AG08395 (cell line): ENCODE data around the gene CALR3.
"Not testable (repeated sequence)": the region's sequence is repeated elsewhere in the genome, so short reads cannot be mapped to it uniquely, and the experiment has no call there.

Source experiments
- DNase-seq: peaks from one replicate; pipeline ENCODE4 v3.0.0; 2012; ENCODE audit warnings: mixed read lengths, low spot score

Gene CALR3

DNA sequence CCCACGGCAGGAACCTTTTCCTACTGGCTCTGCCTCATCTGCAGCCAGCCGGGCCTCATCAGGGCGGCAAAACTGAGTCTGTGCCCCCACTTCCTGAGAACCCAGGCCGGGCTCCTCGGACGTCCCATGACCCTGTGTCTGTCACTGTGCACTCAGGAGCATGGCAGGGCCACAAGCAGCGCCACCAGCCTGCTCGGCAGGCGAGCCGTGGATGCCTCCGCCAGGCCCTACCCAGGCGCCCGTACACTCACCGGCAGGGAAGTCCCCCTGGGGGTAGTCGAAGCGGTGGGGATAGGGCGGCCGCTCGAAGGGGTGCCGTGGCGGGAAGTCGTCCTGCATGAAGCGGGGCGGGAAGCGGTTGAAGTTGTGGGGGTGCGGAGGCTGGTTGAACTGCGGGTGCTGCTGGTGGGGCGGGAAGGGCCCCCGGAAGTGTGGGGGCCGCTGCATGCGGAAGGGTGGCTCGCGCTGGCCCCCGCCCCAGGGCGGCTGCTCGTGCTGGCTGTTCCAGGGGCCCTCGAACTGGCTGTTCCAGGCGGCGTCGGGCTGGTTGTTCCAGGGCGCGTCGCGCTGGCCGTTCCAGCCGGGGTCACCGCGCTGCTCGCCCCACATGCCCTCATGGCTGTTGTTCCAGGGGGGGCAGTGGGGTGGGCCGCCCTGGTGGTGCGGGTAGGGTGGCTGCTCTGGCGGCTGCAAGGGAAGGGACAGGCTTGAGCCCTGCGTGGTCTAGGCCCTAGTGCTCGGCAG lies 29.2 kb upstream of the CALR3 start:
- DNase-seq = no peak

DNA sequence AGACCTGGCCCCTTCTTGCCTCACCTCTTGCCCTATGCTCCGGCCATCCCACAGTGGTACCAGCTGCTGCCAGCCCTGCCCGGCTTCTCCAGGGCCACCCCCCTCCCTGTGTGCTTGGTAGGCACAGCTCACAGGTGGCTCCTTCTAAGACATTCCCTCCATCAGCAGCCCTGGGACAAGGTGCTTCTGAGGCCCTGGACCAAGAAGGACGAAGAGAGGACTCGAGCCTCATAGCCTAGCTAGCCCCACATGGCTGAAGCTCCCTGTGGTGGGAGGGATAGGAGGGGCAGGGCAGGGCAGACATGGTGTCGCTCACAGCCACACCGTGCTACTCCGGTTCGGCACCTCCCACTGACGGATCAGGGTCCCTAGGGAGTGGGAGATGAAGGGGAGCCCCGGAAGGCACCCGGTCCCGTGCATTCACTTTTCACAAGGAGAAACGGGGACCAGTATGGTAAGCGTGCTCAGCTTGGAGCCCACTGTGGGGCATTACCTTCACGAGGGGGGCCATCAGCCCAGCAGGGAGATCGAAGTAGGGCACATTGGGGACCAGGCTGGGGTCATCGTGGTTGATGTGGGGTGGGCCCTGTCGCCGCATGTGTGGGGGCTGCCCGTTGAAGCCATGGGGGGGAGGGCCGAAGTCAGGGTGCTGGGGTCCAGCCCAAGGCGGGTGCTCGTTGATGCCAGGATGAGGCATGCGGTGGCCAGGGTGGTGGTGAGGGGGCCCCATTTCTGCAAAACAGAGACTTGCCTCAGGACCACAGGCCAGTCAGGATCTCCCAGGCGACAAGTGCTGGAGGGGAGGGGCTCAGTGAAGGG lies 26.8 kb upstream of the CALR3 start:
- DNase-seq = no peak

DNA sequence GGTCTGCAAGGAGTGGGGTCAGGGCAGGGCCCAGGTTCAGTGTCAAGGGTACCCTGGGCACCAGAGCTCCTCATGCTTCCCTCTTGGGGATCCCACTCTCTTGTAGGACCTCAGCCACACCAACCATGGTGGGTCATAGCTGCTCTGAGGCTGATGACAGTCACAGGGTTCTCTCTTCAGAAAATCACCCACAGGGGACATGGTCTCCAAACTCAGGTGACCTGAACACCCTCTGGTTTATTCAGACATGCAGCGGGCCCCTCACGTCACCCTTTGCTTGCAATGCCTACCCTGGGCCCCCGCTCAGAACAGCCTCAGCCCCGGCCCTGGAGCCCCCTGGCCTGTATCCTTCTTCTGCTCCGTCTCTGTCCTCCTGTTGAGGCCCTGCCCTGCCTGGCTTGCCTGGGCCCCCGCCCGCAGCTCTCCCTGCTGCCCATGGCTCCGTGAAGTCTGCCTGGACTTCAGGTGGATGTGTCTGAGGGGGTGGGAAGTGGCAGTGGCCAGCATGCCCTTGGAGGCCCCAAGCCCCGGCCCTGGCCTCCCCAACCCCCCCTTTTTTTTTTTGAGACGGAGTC lies 25.8 kb upstream of the CALR3 start:
- no peak for DNase-seq

DNA sequence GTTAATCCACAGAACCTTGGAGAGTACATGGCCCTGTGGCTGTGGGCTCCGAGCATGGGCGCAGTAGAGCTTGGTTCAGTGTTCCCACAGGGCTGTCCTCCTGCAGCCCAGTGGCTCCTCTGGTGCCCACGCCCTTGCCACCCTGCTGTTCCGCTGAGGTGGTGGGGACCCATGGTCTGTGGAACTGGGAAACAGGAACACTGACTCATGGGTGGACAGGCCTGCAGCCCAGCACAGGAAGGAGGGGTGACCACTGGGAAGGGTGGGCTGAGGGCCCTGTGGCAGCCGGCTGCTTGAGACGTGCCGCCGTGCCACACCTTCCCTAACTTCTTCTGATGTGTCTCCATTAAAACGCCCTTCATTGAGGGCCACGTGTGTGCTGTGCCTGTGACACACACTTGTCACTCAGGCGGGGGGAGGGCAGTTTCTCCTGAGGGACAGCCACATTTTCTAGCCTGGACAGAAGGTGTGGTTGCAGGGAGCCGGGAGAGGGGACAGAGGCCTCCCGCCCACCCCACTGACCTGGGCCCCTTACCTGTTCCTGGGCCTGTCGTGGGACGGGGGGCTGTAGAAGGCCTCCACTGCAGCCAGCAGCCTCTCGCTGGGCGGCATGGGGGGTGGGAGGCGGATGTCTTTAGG lies 25.1 kb upstream of the CALR3 start:
- no peak for DNase-seq

DNA sequence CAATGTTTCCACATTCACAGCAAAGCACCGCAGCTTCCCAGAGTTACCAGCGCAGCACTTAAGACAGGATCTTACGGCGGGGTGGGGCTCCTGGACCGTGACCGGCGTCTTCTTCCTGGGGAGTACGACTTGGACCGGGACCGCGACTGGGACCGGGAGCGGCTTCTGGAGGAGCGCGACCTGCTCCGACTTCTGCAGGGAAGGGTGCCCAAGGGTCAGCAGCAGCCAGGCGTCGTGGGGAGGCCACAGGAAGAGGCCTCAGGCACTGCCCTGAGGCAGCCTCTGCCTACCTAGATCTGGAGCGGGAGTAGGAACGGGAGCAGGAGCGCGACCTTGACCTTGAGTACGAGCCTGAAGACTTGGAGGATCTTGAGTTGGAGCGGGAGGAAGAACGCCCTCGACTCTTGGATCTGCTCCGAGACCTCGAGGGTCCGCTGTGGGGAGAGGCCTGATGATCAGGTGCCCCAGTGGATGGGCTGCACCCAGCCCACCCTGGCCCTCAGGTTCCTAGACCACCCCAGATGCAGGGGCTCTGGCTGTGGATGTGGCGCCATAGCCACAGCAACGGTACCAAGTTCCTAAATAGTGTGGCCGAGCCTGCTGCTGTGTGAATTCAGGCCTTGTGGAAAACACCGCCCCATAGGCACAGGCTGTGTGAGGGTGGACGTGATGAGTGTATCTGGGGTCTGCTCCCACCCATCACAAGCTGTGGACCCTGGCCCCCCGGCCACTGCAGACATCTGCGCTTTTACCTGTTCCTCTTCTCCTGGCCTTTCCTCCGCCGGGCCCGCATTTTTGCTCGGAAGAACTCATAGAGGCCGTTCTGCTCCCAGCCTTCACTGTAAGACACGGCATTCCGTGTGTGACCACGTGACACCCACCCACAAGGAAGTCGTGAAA lies 24.4 kb upstream of the CALR3 start:
- DNase-seq = no peak

DNA sequence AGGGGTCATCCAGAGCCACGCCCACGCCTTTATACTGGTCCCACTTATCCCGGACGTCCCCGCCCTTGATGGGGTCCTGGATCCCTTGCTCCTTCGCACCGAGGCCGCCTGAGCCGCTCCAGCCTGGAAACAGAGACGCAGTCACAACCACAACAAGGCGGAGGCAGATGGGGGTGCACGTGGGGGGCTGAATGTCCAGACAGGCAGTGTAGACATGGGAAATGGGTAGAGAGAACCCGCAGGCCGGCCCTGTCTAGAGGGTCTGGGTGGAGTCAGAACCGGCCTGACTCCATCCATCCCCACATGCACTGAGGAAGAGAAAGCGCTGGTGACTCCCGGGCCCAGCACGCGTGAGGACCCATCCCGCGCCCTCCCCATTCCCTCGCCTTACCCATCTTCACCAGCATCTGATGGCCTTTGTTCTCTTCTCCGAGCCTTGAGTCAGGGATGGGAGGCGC lies 23.3 kb upstream of the CALR3 start:
- no peak for DNase-seq

DNA sequence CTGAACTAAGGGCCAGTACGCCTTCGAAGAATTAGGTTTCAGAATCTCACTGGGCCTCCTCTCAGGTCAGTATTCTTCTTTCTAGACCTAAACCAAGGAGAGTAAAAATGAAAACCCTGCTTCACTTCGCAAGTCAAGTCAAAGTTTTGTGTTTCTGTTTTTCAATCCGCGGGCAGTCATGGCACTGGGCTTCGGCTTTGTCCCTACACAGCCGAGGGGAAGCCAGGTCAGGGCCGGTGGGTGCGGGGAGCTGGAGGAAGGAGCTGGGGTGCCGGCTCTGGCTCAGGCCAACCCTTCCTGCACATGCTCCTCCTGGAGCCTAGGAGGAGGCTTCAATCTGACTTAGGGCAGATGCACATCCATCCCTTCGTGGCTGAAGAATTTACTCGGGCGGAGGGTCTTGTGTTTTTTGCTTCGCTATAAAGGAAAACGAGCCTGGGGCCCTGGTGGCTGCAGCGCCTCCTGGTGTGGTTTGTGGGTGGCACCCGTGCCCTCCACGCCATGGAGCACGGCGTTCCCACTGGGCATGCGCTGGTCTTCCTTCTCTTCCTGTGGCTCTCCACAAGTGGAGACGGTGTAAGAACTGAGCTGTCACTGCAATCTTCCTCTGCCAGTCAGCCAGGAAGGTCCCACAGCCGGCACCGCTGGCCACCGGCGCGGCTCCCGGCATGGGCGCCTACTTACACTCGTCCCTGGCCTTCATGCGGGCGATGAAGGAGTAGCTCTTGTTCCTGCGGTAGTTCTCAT lies 22.7 kb upstream of the CALR3 start:
- no peak for DNase-seq

DNA sequence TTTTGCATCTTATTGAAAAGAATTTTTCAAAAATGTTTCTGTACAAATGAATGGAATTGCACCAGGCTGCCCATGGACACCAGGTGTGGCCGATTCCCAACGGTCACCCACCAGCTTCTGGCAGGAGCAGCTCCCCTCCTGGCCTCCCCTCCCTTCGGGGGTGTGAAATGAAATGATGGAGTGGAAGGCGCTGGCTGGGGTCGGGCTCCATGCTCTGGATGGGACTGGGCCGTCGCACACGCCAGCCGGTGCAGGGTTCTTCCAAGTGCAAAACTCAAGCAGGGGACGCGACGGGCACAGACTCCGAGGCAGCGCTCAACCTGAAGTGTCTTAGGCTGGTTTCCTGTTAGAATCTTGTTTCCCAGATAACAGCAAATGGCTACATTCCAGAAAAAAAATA lies 22.1 kb upstream of the CALR3 start:
- DNase-seq = no peak

DNA sequence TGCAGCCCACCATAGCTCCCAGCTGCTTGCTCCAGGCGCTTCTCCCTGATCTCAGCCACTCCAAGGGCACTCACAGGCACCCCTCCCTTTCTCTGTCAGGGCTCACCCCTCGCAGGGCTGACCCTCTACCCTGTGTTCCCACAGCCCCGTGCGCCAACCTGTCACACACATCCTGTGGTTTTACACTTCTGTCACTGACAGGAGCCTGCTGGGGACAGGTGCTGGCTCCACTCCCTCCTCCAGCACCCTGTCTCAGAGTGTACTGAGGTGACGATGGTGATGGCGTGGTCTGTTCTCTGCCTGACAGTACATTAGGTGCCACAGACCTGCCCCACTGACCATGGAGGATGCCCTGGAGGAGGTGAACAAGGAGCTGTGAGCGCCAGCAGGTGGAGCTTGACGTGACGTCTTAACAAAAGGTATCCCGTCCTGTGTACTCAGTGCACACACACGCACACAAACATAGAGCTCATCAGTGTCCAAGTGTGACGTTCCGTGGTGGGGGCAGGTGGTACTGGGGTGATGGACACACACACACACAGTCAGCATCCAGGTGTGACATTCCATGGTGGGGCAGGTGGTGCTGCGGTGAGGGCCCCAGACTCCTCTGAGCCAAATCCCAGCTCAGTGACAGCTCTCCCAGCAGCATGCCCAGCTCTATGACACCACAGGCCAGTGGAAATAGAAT lies 21.1 kb upstream of the CALR3 start:
- no peak for DNase-seq

DNA sequence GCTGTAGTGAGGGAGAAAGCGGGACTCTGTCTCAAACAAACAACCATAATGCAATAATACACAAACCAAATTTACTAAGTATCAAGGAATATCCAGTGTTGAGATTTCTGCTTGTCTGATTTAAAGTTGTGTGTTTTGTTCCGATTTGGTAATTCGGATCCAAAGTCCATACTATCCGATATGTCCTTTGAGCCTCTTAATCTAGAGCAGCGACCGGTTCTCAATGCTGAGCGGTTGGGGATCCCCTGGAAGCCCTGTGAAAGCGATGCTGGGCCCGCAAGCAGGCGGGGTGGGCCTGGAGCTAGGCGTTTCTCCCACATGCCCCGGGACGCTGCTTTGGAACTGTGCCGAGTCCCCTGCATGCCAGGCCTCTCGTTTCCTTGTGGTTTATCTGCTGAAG lies 20.4 kb upstream of the CALR3 start:
- DNase-seq = no peak

DNA sequence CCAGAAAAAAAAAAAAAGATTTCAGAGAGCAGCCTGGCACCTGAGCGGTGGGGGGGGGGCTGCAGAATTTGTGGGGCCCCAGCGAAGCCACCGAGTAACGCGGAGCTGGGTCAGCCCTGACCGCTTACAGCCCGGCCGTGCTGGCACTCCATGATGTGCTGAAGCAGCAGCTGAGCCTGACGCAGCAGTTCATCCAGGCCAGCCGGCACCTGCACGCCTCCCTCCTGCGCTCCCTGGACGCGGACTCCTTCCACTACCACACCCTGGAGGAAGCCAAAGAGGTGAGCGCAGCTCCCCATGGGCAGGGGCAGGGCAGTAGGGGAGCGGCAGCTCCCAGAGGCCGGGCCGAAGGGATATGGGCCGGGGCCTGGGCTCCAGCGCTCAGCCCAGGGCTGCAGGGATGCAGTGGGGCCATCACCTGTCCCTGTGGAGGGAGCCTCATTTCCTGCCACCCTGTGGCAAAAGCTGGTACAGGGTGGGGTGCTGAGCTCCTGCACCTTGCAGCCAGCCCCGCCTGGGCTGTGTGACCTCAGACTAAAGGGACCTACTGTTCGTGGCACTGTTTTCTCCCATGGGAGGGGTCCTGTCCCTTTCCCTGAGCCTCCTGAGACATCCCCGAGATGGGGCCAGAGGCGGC lies 18.5 kb upstream of the CALR3 start:
- no peak for DNase-seq

DNA sequence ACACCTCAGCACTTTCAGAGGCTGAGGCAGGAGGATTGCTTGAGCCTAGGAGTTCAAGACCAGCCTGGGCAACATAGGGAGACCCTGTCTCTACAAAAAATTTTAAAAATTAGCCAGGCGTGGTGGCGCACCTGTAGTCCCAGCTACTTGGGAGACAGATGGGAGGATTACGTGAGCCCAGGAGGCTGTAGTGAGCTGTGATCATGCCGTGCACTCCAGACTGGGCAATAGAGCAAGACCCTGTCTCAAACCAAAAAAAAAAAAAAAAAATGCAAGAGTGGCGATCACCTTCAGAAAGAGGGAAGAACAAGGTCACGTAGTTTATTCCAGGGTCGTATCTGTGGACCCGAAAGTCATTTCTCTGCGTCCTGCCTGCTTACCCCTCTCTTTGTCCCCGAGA lies 16.6 kb upstream of the CALR3 start:
- not testable (repeated sequence) for DNase-seq

DNA sequence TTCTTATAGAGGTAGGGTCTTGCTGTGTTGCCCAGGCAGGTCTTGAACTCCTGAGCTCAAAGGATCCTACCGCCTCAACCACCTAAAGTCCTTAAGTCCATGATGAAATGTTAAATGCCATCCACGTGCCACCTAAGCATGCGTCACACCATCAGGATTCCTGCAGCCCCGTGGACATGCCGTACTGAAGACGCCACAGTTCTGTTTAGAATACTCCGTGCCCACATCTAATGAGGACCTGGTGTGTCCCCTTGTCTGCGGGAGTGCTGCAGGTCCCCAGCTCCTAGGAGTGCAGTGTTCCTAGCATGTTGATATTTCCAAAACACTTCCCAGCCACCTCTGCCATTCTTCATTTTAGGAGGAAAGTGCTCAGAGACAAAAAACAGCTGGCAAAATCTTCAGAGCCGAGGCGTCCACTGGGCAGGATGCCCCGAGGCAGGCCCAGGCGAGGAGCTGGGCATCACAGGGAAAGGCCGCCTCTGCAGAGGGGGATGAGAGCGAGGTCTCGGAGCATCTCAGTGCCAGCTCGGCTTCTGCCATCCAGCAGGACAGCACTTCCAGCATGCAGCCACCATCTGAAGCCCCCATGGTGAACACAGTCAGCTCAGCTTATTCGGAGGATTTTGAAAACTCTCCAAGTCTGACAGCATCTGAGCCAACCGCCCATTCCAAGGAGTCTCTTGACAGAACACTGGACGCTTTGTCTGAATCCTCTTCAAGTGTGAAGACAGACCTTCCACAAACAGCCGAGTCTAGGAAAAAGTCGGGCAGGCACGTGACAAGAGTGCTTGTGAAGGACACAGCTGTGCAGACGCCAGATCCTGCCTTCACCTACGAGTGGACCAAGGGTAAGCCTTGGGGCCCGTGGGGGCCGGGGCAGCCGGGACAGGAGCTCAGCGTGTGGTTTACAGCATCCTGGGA lies 13.4 kb upstream of the CALR3 start:
- DNase-seq = no peak

DNA sequence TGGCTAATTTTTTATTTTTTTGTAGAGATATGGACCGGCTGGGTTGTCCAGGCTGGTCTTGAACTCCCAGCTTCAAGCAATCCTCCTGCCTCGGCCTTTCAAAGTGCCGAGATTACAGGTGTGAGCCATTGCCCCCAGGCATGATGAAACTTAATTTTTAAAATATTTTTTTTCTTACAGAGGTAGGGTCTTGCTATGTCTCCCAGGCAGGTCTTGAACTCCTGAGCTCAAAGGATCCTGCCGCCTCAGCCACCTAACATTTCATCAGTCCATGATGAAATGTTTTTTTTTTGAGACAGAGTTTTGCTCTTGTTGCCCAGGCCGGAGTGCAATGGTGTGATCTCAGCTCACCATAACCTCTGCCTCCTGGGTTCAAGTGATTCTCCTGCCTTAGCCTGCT lies 12.6 kb upstream of the CALR3 start:
- DNase-seq = no peak

DNA sequence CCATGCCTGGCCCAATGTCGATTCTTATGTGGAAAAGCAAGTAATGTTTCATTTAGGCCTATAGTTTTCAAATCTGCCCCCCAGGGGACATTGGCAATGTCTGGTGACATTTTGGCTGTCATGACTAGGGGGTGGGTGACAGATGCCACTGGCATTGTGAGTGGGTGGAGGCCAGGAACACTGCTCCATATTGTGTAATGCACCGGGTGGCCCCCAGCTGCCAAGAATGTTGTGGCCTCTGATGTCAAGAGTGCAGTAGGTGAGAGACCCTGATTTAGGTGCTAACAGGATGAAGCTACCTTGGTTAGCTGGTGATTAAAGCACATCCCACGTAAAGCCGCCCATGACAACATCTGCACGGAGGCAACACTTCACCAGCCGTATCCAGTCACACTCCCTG lies 11.0 kb upstream of the CALR3 start:
- DNase-seq = peak; percentile 28

DNA sequence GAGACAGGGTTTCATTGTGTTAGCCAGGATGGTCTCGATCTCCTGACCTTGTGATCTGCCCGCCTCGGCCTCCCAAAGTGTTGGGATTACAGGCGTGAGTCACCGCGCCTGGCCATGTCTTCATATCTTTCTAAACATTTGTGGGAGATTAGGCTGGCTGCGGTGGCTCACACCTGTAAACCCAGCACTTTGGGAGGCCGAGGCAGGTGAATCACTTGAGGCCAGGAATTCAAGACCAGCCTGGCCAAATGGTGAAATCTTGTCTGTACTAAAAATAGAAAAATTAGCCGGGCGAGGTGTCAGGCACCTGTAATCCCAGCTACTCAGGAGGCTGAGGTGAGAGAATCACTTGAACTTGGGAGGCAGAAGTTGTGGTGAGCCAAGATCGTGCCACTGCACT lies 10.2 kb upstream of the CALR3 start:
- DNase-seq = not testable (repeated sequence)

DNA sequence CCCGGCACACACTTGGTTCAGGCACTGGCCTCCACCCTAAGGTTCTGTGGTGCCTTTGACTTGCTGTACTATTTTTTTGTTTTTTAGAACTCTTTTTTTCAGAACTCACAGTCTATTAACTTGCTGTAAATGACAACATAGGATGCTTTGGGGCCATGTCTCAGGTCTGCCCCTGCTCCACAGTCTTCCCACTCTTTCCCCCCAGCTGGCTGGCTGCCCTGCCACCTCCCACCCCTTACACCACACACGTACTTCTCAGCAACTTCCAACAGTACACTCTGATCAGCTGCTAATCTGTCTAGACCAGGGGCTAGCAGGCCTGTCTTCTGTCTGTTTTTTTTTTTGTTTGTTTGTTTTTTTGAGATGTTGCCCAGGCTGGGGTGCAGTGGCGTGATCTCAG lies 8.3 kb upstream of the CALR3 start:
- DNase-seq = no peak

DNA sequence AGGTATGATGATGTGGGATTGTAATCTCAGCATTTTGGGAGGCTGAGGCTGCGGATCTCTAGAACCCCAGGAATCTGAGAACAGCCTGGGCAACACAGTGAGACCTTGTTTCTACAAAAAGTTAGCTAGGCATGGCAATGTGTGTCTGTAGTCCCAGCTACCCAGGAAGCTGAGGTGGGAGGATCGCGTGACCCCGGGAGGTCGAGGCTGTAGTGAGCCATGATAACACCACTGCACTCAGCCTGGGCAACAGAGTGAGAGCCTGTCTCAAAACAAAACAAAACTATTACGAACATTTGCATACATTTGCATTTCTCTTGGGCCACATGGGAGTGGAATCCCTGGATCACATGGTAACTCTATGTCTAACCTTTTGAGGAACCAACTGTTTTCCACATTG lies 1.9 kb upstream of the CALR3 start:
- DNase-seq = no peak

DNA sequence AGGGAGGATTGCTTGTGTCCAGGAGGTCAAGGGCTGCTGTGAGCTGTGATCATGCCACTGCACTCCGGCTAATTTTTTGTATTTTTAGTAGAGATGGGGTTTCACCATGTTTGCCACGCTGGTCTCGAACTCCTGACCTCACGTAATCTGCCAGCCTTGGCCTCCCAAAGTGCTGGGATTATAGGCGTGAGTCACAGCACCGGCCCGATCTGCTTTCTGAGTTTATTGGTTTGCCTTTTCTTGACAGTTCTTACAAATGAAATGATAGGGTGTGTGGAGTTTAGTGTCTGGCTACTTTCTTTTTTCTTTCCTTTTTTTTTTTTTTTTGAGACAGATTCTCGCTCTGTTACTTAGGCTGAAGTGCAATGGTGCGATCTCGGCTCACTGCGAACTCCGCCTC lies 1.1 kb upstream of the CALR3 start:
- DNase-seq = no peak
